SH-SY5Y (cell line): ENCODE results near the gene COA3.

ENCODE experiments used
- GATA2 ChIP-seq: IDR thresholded peaks from 2 replicates; pipeline ENCODE4 v1.6.1; 2011; ENCODE audit warnings: mild to moderate bottlenecking, low read depth, low read length
- GATA3 ChIP-seq: IDR thresholded peaks from 2 replicates; pipeline ENCODE4 v1.6.1; 2011; ENCODE audit warnings: low read depth, mild to moderate bottlenecking, low read length, moderate library complexity

- no peak for TF ChIP-seq GATA2
- TF ChIP-seq GATA3, result no peak
These were observed 35.4 kb upstream of the COA3 start for GRCh38 chr17:42833767-42834422.
